Measurements from ENCODE around the gene FREM3. TPM values are rescaled to one million over a fixed set of nuclear protein-coding genes. Genes with fewer than 3 reads are reported as not detected.
"Not testable (repeated sequence)": the region's sequence is repeated elsewhere in the genome, so short reads cannot be mapped to it uniquely, and the experiment has no call there.

FREM3 gene
- total and polyA plus RNA-seq, 2 donors: 0.13 to 1.5 TPM

DNA sequence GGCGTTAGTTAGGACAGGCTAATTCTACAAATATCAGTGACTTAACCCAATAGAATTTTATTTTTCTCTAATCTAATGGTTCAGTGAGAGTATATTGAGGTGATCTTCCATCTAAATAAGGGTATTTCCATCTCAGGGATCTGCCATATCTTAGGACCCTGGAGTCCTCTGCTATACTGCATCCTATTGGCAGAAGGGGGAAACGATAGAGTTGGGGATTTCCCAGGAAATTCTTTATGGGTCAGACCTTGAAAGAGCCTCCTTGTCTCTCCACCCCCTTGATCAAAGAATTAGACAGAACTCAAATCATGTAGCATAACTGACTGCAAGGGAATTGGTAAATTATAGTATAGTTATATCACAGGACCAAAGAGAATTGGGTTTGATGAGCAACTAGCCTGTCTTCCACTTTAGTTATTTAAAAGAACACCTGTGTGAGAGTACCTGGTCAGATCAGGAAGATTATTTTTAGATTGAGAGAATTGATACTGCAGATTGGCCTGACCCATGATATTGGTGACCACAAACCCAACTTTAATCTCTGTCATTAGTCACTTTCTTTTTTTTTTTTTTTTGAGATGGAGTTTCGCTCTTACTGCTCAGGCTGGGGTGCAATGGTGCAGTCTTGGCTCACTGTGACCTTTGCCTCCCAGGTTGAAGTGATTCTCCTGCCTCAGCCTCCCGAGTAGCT is 161.4 kb downstream of the FREM3 start:
- Histone ChIP-seq H3K4me1 (ENCODE audit: insufficient read depth) (no peaks in the 10 kb centered on the region), H3K36me3 (ENCODE audit: insufficient read depth) (peaks cover 8% of the 10 kb centered on the region), H3K4me3 (ENCODE audit: low read depth, low read length) (no peak overlapping the region), H3K27ac (ENCODE audit: low read depth) (no peak overlapping the region)
- WGBS: 92% methylated on average over 4 of the region's 4 CpGs
- no peak for DNase-seq (ENCODE audit: extremely low spot score)

DNA sequence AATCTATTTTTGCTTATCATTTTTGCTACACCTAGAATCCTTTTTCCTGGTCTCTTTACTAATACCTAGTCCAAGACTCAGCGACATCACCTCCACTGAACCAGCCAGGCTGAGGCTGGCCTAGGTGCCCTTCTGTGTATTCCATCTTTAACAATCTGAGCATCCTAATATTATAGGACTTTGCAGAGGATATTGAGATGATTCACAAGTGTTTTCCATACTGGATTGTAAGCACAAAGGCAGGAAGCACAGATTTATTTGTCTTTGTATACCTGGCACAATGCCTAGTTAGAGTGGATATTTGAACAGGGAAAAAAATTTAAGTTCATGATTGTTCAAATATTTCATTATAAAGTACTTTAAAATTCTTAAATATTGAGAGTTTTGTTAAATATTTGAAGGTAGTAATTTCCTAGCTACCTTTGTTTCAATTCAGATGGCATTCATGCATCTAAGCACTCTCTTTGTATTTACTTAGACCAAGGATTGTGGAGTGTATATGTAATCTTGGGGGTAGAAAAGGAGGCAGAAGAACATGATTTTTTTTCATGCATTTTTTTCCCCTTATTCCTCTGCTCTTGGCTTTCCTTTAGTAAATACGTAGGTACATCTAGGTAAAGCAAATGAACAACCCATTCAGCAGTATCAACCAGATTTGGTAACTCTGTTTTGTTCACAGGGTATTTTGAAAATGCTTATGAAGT is 168.5 kb downstream of the FREM3 start:
- WGBS: 85% methylated on average over 2 of the region's 2 CpGs
- H3K36me3 ChIP-seq (ENCODE audit: insufficient read depth): peaks cover 7% of the 10 kb centered on the region

DNA sequence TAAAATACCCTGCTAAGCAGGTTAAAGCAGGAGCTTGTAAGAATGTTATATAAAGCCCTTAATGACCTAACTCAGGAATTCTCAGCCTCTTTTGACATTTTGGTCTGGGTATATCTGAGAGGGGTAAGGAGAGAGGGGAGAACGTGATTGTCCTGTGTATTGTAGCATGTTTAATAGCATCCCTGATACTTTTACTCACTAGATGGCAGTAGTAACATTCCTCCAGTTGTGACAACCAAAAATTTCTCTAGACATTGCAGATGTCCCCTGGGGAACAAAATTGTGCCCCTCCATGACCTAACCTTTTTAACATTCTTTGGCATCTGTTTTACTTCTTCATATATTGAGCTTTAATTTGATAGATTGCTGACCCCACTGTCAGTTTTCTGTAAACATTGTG is 169.1 kb downstream of the FREM3 start:
- WGBS: 26% methylated on average over 1 of the region's 1 CpG
- H3K4me1 ChIP-seq (ENCODE audit: insufficient read depth): no peaks in the 10 kb centered on the region
- no peak for DNase-seq (ENCODE audit: extremely low spot score)
- peaks cover 7% of the 10 kb centered on the region for H3K36me3 ChIP-seq (ENCODE audit: insufficient read depth)
- no peak overlapping the region for H3K4me3 ChIP-seq (ENCODE audit: low read depth, low read length)
- H3K27ac ChIP-seq (ENCODE audit: low read depth): no peak overlapping the region

More for the DNA sequence above, 168.5 kb downstream of the FREM3 start:
- no peak for DNase-seq (ENCODE audit: extremely low spot score)
- H3K27ac ChIP-seq (ENCODE audit: low read depth): no peak overlapping the region
- no peak overlapping the region for H3K4me3 ChIP-seq (ENCODE audit: low read depth, low read length)
- H3K4me1 ChIP-seq (ENCODE audit: insufficient read depth): no peaks in the 10 kb centered on the region

DNA sequence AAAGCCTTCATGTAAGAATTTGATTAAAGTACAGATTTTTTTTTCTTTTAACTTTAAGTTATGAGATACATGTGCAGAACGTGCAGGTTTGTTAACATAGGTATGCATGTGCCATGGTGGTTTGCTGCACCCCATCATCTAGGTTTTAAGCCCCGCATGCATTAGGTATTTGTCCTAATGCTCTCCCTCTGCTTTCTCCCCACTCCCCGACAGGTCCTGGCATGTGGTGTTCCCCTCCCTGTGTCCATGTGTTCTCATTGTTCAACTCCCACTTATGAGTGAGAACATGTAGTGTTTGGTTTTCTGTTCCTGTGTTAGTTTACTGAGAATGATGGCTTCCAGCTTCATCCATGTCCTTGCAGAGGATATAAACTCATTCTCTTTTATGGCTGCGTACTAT is 172.4 kb downstream of the FREM3 start:
- not testable (repeated sequence) for H3K36me3 ChIP-seq (ENCODE audit: insufficient read depth); H3K4me3 ChIP-seq (ENCODE audit: low read depth, low read length); H3K4me1 ChIP-seq (ENCODE audit: insufficient read depth); DNase-seq (ENCODE audit: extremely low spot score); H3K27ac ChIP-seq (ENCODE audit: low read depth)
- 93% methylated on average over 4 of the region's 4 CpGs for WGBS

Other genes starting within 250 kb of the FREM3 start
- gene SMARCA5, start 187.0 kb downstream of the FREM3 start, total RNA-seq: 92.5 TPM
- gene SMARCA5, start 187.0 kb downstream of the FREM3 start, polyA plus RNA-seq: 25.9 TPM
- 2.3 TPM for gene GYPE, start 204.9 kb upstream of the FREM3 start, total RNA-seq
- 1.0 TPM for gene GYPE, start 204.9 kb upstream of the FREM3 start, polyA plus RNA-seq

All from urinary bladder (tissue), 4 donors.